GM21619 (cell line): Measurements from ENCODE around the gene WEE2.
"Not testable (repeated sequence)": the region's sequence is repeated elsewhere in the genome, so short reads cannot be mapped to it uniquely, and the experiment has no call there.

Source experiments
- ATAC-seq: cut with Tn5 transposase; IDR thresholded peaks from one replicate; pipeline ENCODE4 v1.9.1; 2021; ENCODE audit not compliant: unreplicated experiment

Gene WEE2

DNA sequence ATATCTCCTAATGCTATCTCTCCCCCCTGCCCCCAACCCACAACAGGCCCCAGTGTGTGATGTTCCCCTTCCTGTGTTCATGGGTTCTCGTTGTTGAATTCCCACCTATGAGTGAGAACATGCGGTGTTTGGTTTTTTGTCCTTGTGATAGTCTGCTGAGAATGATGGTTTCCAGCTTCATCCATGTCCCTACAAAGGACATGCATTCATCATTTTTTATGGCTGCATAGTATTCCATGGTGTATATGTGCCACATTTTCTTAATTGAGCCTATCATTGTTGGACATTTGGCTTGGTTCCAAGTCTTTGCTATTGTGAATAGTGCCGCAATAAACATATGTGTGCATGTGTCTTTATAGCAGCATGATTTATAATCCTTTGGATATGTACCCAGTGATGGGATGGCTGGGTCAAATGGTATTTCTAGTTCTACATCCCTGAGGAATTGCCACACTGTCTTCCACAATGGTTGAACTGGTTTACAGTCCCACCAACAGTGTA lies 62.0 kb downstream of the WEE2 start:
- ATAC-seq: not testable (repeated sequence)

DNA sequence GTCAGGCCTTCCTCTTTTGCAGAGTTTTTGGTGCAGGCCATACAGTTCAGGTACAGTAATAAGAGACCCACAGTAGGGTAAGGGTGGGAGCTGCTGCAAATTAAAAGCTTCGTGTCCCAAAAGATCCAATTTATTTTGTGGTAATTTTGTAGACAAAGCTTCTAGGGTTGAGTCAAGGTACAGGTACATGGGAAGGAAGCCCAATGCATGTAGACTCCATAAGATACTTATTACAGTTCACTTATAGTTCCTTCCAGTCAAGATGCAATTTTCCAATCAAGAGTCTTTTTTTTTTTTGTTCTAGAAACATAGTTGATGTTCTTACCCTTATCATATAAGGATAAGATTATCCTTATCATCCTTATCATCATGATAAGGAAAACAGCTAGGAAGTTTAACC lies 68.2 kb downstream of the WEE2 start, which contains the start of gene TAS2R4:
Gene TAS2R4, plus strand, starts transcription at position 301 of the 400 bp plus-strand sequence. CDS start 1,815 bp downstream, outside the sequence.
- ATAC-seq: no peak
